ENCODE data around the gene COLEC11. TPM values are rescaled to one million over a fixed set of nuclear protein-coding genes. Genes with fewer than 3 reads are reported as not detected.

Gene COLEC11
- total RNA-seq, 1 experiment from 2014 or later: not detected

GRCh38 chr2:3630631-3631030, 35.7 kb downstream of the COLEC11 start:
- intact Hi-C loops (cut with micrococcal nuclease; ENCODE audit: unreplicated experiment): no loop called here
- Mint-ChIP-seq H3K27me3 (ENCODE audit: unreplicated experiment) (peaks cover 71% of the 10 kb centered on the region), H3K36me3 (ENCODE audit: insufficient read depth, unreplicated experiment) (no peaks in the 10 kb centered on the region), H3K9me3 (ENCODE audit: low read depth, unreplicated experiment) (no peaks in the 10 kb centered on the region), H3K4me3 (ENCODE audit: low read depth, unreplicated experiment) (no peak overlapping the region), H3K27ac (ENCODE audit: unreplicated experiment) (no peak overlapping the region), H3K4me1 (ENCODE audit: low read depth, unreplicated experiment) (no peaks in the 10 kb centered on the region)
- DNase-seq: no peak
- CTCF ChIA-PET: no interaction called here
- no TSS peak for BruUV-seq (replicated peaks)
- no peak for TF ChIP-seq CTCF (IDR thresholded peaks at IDR 0.05; ENCODE audit: unreplicated experiment)

- no peaks in the 10 kb centered on the region for H3K4me1 Mint-ChIP-seq (ENCODE audit: low read depth, unreplicated experiment)
- CTCF ChIA-PET: no interaction called here
- intact Hi-C loops (cut with micrococcal nuclease; ENCODE audit: unreplicated experiment): no loop called here
- DNase-seq: no peak
- no peaks in the 10 kb centered on the region for H3K36me3 Mint-ChIP-seq (ENCODE audit: insufficient read depth, unreplicated experiment)
- BruUV-seq (replicated peaks): no TSS peak
- no peak for TF ChIP-seq CTCF (IDR thresholded peaks at IDR 0.05; ENCODE audit: unreplicated experiment)
- H3K9me3 Mint-ChIP-seq (ENCODE audit: low read depth, unreplicated experiment): no peaks in the 10 kb centered on the region
- H3K27ac Mint-ChIP-seq (ENCODE audit: unreplicated experiment): no peak overlapping the region
- peaks cover 78% of the 10 kb centered on the region for H3K27me3 Mint-ChIP-seq (ENCODE audit: unreplicated experiment)
- H3K4me3 Mint-ChIP-seq (ENCODE audit: low read depth, unreplicated experiment): no peak overlapping the region
Observed at GRCh38 chr2:3631161-3631850, 36.4 kb downstream of the COLEC11 start.

DNA sequence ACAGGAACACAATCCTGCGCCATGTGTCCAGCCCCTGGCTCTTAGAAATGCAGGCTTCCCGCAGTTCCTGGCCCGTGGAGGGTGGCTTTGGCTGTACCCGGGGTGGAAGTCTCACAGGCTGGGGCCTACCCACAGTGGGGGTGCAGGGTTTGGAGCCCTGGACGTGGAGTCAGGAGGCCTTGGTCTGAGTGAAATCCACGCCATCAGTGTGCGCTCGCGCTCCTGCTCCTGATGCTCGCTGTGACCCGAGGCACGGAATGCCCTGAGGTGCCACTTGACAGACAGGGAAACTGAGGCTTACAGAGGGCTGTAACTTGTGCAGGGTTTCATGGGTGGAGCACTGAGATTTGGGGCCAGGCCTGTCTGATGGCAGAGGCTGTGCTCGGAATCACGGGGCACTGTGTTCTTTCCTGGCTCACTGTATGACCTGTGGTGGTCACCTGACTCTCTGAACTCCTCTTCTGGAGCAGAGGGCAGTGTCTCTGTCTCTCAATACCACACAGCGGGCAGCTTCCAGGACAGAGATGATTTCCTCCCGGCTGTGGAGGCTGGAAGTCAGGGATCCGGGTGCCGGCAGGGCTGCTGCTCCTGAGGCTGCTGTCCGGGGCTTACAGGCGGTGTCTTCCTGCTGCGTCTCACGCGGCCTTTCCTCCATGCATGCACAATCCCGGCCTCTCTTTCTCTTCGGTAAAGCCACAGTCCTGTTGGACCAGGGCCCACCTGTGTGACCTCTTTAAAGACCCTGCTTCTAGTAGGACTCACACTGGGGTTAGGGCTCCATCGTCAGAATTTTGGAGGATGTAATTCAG, 37.1 kb downstream of the COLEC11 start:
- Mint-ChIP-seq H3K27me3 (ENCODE audit: unreplicated experiment) (peaks cover 82% of the 10 kb centered on the region), H3K36me3 (ENCODE audit: insufficient read depth, unreplicated experiment) (no peaks in the 10 kb centered on the region), H3K27ac (ENCODE audit: unreplicated experiment) (no peak overlapping the region), H3K9me3 (ENCODE audit: low read depth, unreplicated experiment) (no peaks in the 10 kb centered on the region), H3K4me1 (ENCODE audit: low read depth, unreplicated experiment) (no peaks in the 10 kb centered on the region), H3K4me3 (ENCODE audit: low read depth, unreplicated experiment) (no peak overlapping the region)
- TF ChIP-seq CTCF (IDR thresholded peaks at IDR 0.05; ENCODE audit: unreplicated experiment): no peak
- DNase-seq: no peak
- CTCF ChIA-PET: interaction anchor here (0.6 kb wide), 1 partner anchor 10 kb away, joined by 3 read pairs; no protein-coding TSS in a partner anchor
- no TSS peak for BruUV-seq (replicated peaks)
- intact Hi-C loops (cut with micrococcal nuclease; ENCODE audit: unreplicated experiment): no loop called here

- peaks cover 83% of the 10 kb centered on the region for H3K27me3 Mint-ChIP-seq (ENCODE audit: unreplicated experiment)
- BruUV-seq (replicated peaks): no TSS peak
- no peak for DNase-seq
- no peaks in the 10 kb centered on the region for H3K4me1 Mint-ChIP-seq (ENCODE audit: low read depth, unreplicated experiment)
- H3K36me3 Mint-ChIP-seq (ENCODE audit: insufficient read depth, unreplicated experiment): no peaks in the 10 kb centered on the region
- H3K9me3 Mint-ChIP-seq (ENCODE audit: low read depth, unreplicated experiment): no peaks in the 10 kb centered on the region
- CTCF ChIA-PET: interaction anchor here (0.6 kb wide), 1 partner anchor 11 kb away, joined by 3 read pairs; no protein-coding TSS in a partner anchor
- TF ChIP-seq CTCF (IDR thresholded peaks at IDR 0.05; ENCODE audit: unreplicated experiment): no peak
- H3K4me3 Mint-ChIP-seq (ENCODE audit: low read depth, unreplicated experiment): no peak overlapping the region
- intact Hi-C loops (cut with micrococcal nuclease; ENCODE audit: unreplicated experiment): no loop called here
- no peak overlapping the region for H3K27ac Mint-ChIP-seq (ENCODE audit: unreplicated experiment)
Observed at GRCh38 chr2:3633089-3633981, 38.4 kb downstream of the COLEC11 start.
